ENCODE measurements around the gene TKFC.

Gene TKFC

DNA sequence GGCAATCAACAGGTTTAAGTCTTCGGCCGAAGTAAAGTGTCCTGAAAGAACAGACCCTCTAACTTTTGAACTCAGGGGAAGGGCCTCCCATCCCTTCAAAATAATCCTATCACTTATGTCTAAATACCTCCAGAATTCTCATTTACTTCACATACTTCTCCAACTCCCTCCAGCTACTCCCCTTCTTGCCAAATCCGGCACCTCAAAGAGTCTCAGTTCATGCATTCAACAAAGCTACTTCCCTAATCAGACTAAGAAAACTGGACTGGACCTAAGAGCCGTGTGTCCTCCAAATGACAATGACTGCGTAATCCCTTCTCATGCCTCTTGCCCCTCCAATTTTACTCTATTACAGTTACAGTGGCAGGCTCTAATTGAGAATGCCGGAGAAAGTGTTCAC, 1.4 kb upstream of the TKFC start:
- no peak for DNase-seq (ENCODE audit: low spot score)

DNA sequence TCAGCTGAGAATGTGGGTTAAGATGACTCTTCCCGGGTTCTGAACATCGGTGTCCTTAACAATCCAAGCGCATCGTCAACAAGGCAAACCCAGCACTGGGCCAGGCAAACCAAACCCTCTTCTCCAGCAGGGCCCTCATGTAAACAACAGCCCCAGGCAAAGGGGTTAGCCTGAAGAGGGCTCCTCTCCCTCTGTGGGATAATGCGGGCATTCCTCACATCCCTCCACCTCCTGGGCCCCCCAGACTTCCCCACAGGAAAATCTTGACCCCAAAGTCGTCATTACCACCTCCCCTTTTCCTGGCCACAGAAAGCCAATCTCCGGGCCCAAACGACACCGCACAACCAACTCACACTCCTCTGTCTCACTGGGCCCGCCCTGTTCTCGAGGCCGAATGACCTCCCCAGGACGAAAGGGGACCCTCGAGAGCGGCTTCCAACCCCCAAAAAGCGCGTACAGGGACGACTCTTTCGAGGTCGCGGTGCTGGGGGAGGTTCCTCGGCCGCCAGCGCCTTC, 689 bp upstream of the TKFC start:
- DNase-seq (ENCODE audit: low spot score): peak; percentile 30
- TF ChIP-seq CTCF (IDR thresholded peaks at IDR 0.05; ENCODE audit: borderline replicate concordance, control extremely low read depth, extremely low read depth, insufficient read depth, missing control alignments): no peak

More for the DNA sequence above, 1.4 kb upstream of the TKFC start:
- TF ChIP-seq CTCF (IDR thresholded peaks at IDR 0.05; ENCODE audit: borderline replicate concordance, control extremely low read depth, extremely low read depth, insufficient read depth, missing control alignments): no peak
- in situ Hi-C loops (cut with MboI; ENCODE audit: low sequenced_read_pairs, unreplicated experiment): no loop called here

DNA sequence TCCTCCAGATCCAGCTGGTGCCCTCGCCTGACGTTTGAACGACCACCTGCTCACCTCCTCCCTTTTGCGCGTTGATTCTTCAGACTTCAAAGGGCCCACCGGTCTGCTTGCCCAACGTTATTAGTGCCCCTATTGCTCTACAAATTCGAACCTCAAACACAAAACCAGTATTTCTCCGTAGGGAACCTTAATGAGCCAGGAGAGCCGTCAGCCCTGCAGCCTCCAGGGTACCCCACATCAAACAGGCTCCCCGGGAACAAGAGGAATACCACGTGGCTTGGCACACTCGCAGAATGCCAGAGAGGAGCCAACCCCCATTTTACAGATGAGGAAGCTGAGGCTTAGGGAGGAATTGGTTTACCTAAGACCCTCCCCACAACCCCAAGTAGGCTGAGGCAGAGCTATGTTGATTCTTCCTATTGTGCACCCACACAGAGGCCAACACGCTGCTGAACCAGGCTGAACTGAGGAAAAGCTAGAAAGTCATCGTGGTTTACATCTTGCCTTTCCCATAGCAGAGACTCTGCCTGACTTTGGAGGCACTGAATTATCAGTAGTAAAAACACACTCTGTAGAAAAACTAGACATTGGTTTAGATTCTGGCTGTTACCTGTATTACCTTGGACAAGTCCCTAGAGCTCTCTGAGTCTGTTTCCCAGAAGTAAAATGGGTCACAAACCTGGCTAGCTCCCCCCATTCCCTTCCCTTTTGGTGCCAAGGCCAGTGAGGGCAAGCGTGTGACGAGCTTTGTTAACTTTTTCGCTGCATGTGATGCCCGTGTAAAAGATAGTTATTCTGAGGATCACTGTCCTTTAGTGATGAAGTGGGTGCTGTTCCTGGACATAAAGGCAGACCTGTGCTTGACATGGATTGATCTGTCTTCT, 764 bp downstream of the TKFC start:
- no peak for TF ChIP-seq CTCF (IDR thresholded peaks at IDR 0.05; ENCODE audit: borderline replicate concordance, control extremely low read depth, extremely low read depth, insufficient read depth, missing control alignments)
- in situ Hi-C loops (cut with MboI; ENCODE audit: low sequenced_read_pairs, unreplicated experiment): no loop called here
- peak; percentile 15 for DNase-seq (ENCODE audit: low spot score)

More for the DNA sequence above, 689 bp upstream of the TKFC start:
- in situ Hi-C loops (cut with MboI; ENCODE audit: low sequenced_read_pairs, unreplicated experiment): no loop called here

DNA sequence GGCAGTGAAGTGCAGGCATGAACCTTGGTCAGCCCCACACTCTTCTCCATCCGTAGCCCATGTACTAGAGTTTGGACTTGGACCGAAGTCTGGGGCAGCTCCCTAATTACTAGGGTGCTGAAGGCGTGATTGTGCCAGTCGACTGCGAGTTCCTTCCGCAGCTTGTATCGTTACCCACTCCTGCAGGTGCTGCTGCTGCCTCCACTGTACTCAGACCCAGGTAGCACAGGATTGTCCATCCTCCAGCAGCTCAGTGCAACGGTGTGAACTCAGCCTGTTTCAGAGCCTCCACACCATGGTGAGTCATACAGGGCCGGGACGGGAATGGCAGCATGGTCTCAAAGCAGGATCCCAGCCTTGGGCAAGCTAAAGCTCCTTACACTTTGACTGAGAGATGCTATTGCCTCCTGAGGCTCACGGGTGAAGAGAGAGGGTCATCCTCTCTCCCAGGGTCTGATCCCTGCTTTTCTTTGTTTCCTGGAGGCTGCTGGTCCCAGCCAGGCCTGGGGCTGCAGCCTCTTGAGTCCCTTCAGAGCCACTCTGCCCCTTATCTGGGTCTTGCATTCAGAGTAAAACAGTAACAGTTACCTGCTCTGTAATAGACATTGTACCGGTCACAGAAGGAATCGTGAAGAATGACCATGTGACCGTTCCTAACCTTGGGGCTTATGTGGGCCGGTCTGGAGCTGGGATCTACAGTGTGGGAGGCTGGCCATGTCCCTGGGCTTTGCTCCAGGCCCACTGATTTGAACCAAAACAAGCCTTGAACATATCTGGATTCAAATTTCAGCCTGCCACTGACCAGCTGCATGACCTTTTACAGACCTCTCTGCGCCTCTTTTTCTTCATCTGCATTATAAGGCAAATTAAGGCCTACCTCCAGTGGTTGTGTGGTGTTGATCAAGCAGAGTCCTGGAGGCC, 1.7 kb downstream of the TKFC start:
- TF ChIP-seq CTCF (IDR thresholded peaks at IDR 0.05; ENCODE audit: borderline replicate concordance, control extremely low read depth, extremely low read depth, insufficient read depth, missing control alignments): no peak
- no peak for DNase-seq (ENCODE audit: low spot score)
- in situ Hi-C loops (cut with MboI; ENCODE audit: low sequenced_read_pairs, unreplicated experiment): loop anchor here (5.0 kb wide), 1 partner anchor 53 kb away; no protein-coding TSS in a partner anchor

GRCh38 chr11:61335355-61335710, 2.3 kb downstream of the TKFC start:
- TF ChIP-seq CTCF (IDR thresholded peaks at IDR 0.05; ENCODE audit: borderline replicate concordance, control extremely low read depth, extremely low read depth, insufficient read depth, missing control alignments): no peak
- no peak for DNase-seq (ENCODE audit: low spot score)
- in situ Hi-C loops (cut with MboI; ENCODE audit: low sequenced_read_pairs, unreplicated experiment): loop anchor here (5.0 kb wide), 1 partner anchor 52 kb away; no protein-coding TSS in a partner anchor
